Measurements from ENCODE around the gene TPP2.

TPP2 gene

GRCh38 chr13:102651392-102651791 is 54.6 kb downstream of the TPP2 start:
- DNase-seq: no peak
- no peak overlapping the region for H3K4me3 ChIP-seq (ENCODE audit: low read depth, low read length)
- peaks cover 69% of the 10 kb centered on the region for H3K36me3 ChIP-seq
- no peaks in the 10 kb centered on the region for H3K4me1 ChIP-seq
- TF ChIP-seq, protein P1, sequence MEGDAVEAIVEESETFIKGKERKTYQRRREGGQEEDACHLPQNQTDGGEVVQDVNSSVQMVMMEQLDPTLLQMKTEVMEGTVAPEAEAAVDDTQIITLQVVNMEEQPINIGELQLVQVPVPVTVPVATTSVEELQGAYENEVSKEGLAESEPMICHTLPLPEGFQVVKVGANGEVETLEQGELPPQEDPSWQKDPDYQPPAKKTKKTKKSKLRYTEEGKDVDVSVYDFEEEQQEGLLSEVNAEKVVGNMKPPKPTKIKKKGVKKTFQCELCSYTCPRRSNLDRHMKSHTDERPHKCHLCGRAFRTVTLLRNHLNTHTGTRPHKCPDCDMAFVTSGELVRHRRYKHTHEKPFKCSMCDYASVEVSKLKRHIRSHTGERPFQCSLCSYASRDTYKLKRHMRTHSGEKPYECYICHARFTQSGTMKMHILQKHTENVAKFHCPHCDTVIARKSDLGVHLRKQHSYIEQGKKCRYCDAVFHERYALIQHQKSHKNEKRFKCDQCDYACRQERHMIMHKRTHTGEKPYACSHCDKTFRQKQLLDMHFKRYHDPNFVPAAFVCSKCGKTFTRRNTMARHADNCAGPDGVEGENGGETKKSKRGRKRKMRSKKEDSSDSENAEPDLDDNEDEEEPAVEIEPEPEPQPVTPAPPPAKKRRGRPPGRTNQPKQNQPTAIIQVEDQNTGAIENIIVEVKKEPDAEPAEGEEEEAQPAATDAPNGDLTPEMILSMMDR (IDR thresholded peaks at IDR 0.05; ENCODE audit: low read depth, low read length): no peak
- no peaks in the 10 kb centered on the region for H3K27me3 ChIP-seq
- H3K9me3 ChIP-seq: no peaks in the 10 kb centered on the region

DNA sequence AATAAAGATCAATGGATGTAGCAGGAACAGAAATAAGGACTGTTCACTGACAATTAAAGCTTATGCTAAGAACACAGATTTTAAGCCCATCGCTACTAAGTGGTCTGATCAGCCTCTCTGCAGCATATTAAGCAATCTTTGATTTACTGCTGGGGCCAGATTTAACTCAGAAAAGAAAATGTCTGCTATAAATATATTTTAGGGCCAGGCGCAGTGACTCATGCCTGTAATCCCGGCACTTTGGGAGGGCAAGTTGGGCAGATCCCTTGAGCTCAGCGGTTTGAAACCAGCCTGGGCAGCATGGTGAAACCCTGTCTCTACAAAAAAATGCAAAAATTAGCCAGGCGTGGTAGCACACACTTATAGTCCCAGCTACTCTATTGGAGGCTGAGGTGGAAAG is 55.1 kb downstream of the TPP2 start:
- Histone ChIP-seq H3K4me1 (no peaks in the 10 kb centered on the region), H3K27me3 (no peaks in the 10 kb centered on the region), H3K9me3 (no peaks in the 10 kb centered on the region), H3K36me3 (peaks cover 67% of the 10 kb centered on the region), H3K4me3 (ENCODE audit: low read depth, low read length) (no peak overlapping the region)
- DNase-seq: no peak
- TF ChIP-seq, protein P1 (IDR thresholded peaks at IDR 0.05; ENCODE audit: low read depth, low read length): no peak

DNA sequence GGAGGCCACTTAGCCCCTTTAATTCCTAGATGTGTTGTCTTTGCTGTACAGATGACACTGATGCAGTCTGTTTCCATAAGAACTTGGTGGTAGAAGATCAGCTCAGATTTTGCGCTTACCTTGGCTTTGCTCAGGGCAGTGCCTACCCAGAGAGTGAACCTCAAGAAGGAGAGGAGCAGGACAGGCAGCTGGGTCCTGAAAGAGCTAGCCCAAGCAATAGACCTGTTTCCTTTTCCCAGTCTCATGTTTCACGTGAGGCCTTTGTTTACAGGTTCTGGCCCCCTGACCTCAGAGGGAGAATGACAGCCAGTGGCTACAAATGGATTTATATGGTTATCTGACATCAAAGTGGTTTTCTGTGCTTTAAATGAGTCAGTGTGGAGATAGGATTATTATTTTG is 58.0 kb downstream of the TPP2 start:
- no peak for DNase-seq
- Histone ChIP-seq H3K9me3 (no peaks in the 10 kb centered on the region), H3K36me3 (peaks cover 58% of the 10 kb centered on the region), H3K4me1 (no peaks in the 10 kb centered on the region), H3K27me3 (no peaks in the 10 kb centered on the region), H3K4me3 (ENCODE audit: low read depth, low read length) (no peak overlapping the region)
- TF ChIP-seq, protein P1 (IDR thresholded peaks at IDR 0.05; ENCODE audit: low read depth, low read length): no peak

DNA sequence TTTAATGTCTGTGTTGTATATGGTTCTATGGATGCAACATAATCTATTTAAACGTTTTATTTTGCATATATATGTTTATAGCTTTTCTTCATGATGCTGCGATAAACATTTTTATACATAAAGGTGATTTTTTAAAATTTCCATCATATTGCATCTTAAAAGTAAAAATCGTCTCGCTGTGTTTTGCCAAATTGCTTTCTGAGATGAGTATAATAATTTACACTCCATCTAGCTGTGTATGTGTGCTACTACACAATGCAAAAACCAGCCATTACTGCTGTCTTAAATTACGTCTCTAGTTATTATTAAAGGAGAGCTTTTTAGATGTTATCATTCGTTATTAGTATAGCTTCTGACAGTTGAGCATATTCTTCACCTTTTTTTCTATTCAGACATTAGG is 60.8 kb downstream of the TPP2 start:
- no peaks in the 10 kb centered on the region for H3K27me3 ChIP-seq
- no peak for DNase-seq
- peaks cover 41% of the 10 kb centered on the region for H3K36me3 ChIP-seq

DNA sequence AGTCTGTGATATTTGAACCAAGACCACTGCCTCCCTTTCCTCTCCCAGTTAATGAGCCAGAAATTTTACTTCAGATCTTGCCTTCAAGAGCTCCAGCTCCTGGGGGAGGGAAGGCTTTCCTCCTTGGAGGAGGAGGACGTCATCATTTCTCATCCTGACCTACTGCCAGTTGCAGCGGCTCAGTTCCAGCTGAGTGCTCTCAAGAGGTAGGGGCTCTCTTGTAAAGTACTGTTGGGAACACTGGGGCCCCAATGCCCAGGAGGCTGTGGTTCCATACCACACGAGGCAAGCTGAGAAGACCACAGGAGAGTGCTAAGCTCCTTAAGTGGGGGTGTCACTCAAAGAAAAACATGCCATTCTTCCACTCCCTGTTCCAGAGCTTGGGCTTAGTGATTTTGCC is 61.9 kb downstream of the TPP2 start:
- TF ChIP-seq, protein P1 (IDR thresholded peaks at IDR 0.05; ENCODE audit: low read depth, low read length): no peak
- Histone ChIP-seq H3K4me3 (ENCODE audit: low read depth, low read length) (no peak overlapping the region), H3K36me3 (peaks cover 31% of the 10 kb centered on the region), H3K4me1 (no peaks in the 10 kb centered on the region), H3K9me3 (no peaks in the 10 kb centered on the region), H3K27me3 (no peaks in the 10 kb centered on the region)
- no peak for DNase-seq

More for the DNA sequence above, 60.8 kb downstream of the TPP2 start:
- no peak overlapping the region for H3K4me3 ChIP-seq (ENCODE audit: low read depth, low read length)
- H3K9me3 ChIP-seq: no peaks in the 10 kb centered on the region
- TF ChIP-seq, protein P1 (IDR thresholded peaks at IDR 0.05; ENCODE audit: low read depth, low read length): peak; percentile 43
- H3K4me1 ChIP-seq: no peaks in the 10 kb centered on the region

- DNase-seq: no peak
- H3K36me3 ChIP-seq: peaks cover 34% of the 10 kb centered on the region
- H3K4me1 ChIP-seq: no peaks in the 10 kb centered on the region
- TF ChIP-seq, protein P1 (IDR thresholded peaks at IDR 0.05; ENCODE audit: low read depth, low read length): no peak
- H3K4me3 ChIP-seq (ENCODE audit: low read depth, low read length): no peak overlapping the region
- H3K9me3 ChIP-seq: no peaks in the 10 kb centered on the region
- no peaks in the 10 kb centered on the region for H3K27me3 ChIP-seq
Measured at GRCh38 chr13:102659168-102659713, 62.5 kb downstream of the TPP2 start.
